Smooth muscle cell (in vitro differentiated cells): ENCODE results near the gene ZFPL1. TPM values are rescaled to one million over a fixed set of nuclear protein-coding genes. Genes with fewer than 3 reads are reported as not detected.

Source experiments
- DNase-seq: peaks from one replicate; lab custom pipeline; 2025; ENCODE audit not compliant: unreplicated experiment; lab: John Stamatoyannopoulos, UW
- H2AFZ ChIP-seq: fragments of 200-600 bp; sonication (generic); 2 replicates; pipeline ENCODE4 v1.6.0; 2016; ENCODE audit warnings: antibody characterized with exemption, low read depth, mild to moderate bottlenecking
- H3F3A ChIP-seq: fragments of 200-600 bp; sonication (generic); 2 replicates; pipeline ENCODE4 v1.6.0; 2017; ENCODE audit warnings: antibody characterized with exemption, low read depth
- H3K27ac ChIP-seq: fragments of 200-600 bp; sonication (generic); 2 replicates; pipeline ENCODE4 v1.5.1; 2016; ENCODE audit warnings: low read depth, mild to moderate bottlenecking
- H3K27me3 ChIP-seq: fragments of 200-600 bp; sonication (generic); 2 replicates; pipeline ENCODE4 v1.6.1; 2016; ENCODE audit warnings: low read depth, mild to moderate bottlenecking
- H3K36me3 ChIP-seq: fragments of 200-600 bp; sonication (generic); 2 replicates; pipeline ENCODE4 v1.5.1; 2016; ENCODE audit warnings: low read depth
- H3K4me1 ChIP-seq: fragments of 200-600 bp; sonication (generic); 2 replicates; pipeline ENCODE4 v1.5.1; 2016; ENCODE audit warnings: low read depth
- H3K4me2 ChIP-seq: fragments of 200-600 bp; sonication (generic); 2 replicates; pipeline ENCODE4 v1.6.0; 2016; ENCODE audit warnings: mild to moderate bottlenecking
- H3K4me3 ChIP-seq: fragments of 200-600 bp; sonication (generic); 2 replicates; pipeline ENCODE4 v1.5.1; 2016; ENCODE audit warnings: mild to moderate bottlenecking
- H3K79me2 ChIP-seq: fragments of 200-600 bp; sonication (generic); 2 replicates; pipeline ENCODE4 v1.6.0; 2016; ENCODE audit warnings: low read depth, mild to moderate bottlenecking
- H3K9ac ChIP-seq: fragments of 200-600 bp; sonication (generic); 2 replicates; pipeline ENCODE4 v1.6.0; 2016; ENCODE audit warnings: low read depth
- H3K9me3 ChIP-seq: fragments of 200-600 bp; sonication (generic); replicated peaks from 2 replicates; pipeline ENCODE4 v1.5.1; 2016; ENCODE audit warnings: low read depth
- H4K20me1 ChIP-seq: fragments of 200-600 bp; sonication (generic); 2 replicates; pipeline ENCODE4 v1.6.0; 2016; ENCODE audit warnings: low read depth
- CTCF ChIP-seq: fragments of 200-600 bp; sonication (generic); IDR thresholded peaks from 2 replicates; pipeline ENCODE4 v1.5.1; 2017; ENCODE audit warnings: borderline replicate concordance, mild to moderate bottlenecking, antibody characterized with exemption; ENCODE audit not compliant: insufficient read depth, poor library complexity, severe bottlenecking
- WGBS: methylation state at CpG from one replicate; pipeline ENCODE4 v1.1.7; 2016; ENCODE audit warnings: low lambda C conversion rate; 5-methylcytosine and 5-hydroxymethylcytosine counted together
- polyA plus RNA-seq: library from polyadenylated mRNA; unstranded; fragments of >200 nt; fragmentation: Nextera tagmentation; extraction: Ambion mirVana; gene quantifications from 2 replicates; pipeline ENCODE4 v1.2.1, GENCODE V29; 2016
- total RNA-seq: library from RNA; depleted of rRNA; stranded (reverse); fragments of >200 nt; gene quantifications from 2 replicates; pipeline ENCODE4 v1.2.3, GENCODE V29; 2014

ZFPL1 gene
- total and polyA plus RNA-seq, 2 experiments from 2014 or later = 87.1 to 91.0 TPM

- no peak overlapping the region for H3K27ac ChIP-seq
- H3K4me2 ChIP-seq = no peak overlapping the region
- no peak overlapping the region for H2AFZ ChIP-seq
- H3K4me3 ChIP-seq = no peak overlapping the region
- peaks cover 20% of the 10 kb centered on the region for H3F3A ChIP-seq
- peaks cover 26% of the 10 kb centered on the region for H3K79me2 ChIP-seq
- no peaks in the 10 kb centered on the region for H3K27me3 ChIP-seq
- H3K36me3 ChIP-seq = no peaks in the 10 kb centered on the region
- H3K9ac ChIP-seq = no peak overlapping the region
- H3K4me1 ChIP-seq = peaks cover 6% of the 10 kb centered on the region
- 96% methylated on average over 12 of the region's 12 CpGs for WGBS
- H3K9me3 ChIP-seq = no peaks in the 10 kb centered on the region
- DNase-seq = no peak
- H4K20me1 ChIP-seq = peaks cover 22% of the 10 kb centered on the region
- TF ChIP-seq CTCF = no peak
Measured at GRCh38 chr11:65127473-65128181, 43.6 kb downstream of the ZFPL1 start.

DNA sequence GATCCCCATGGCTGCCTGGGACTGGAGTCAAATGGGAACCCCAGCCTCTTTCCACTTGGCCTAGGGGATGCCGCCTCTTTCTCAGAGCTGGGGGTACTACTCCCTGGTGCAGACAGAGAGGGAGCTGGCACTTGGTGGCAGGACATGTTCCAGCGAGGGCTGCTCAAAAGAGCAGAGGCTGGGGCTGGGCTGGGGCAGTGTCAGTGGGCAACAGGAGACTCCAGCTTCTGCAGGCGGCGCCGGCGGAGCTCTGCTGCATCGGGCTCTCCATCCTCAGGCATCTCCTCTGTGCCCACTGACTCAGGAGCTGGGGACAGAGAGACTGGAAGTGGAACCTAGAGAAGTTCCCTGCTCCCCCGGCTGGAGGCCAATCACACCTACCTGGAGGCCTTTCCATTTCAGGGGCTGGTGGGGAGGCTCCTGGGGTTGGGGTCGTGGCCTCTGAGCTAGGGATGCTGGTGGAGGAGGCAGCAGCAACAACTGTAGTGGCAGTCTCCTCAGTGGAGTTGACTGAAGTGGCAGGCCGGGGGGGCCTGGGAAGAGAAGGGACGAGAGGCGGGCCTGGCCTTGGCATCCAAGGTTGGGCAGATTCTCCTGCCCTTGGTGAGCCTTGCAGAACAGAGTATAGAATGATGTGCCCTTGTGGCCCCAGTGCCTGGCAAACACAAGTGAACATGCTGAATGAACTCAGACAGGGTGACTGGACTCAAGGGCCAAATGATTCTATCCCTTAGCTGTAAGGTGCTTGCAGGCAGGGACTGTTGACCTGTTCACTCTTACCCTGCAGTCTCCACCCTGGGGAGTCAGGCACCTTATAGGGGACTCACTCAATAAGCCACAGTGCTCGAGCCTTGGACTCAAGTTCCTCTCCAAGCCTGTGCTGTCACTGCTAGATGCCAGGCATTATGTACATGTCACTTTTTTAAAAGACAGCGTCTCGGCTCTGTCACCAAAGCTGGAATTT, 44.4 kb downstream of the ZFPL1 start:
- Histone ChIP-seq H3K4me3 (no peak overlapping the region), H3K27ac (no peak overlapping the region), H3K9ac (no peak overlapping the region), H3K79me2 (peaks cover 26% of the 10 kb centered on the region), H3K4me2 (no peak overlapping the region), H3K36me3 (no peaks in the 10 kb centered on the region), H2AFZ (no peak overlapping the region), H3K4me1 (no peaks in the 10 kb centered on the region), H3K9me3 (no peaks in the 10 kb centered on the region), H3K27me3 (no peaks in the 10 kb centered on the region), H3F3A (peaks cover 20% of the 10 kb centered on the region), H4K20me1 (peaks cover 30% of the 10 kb centered on the region)
- TF ChIP-seq CTCF = no peak
- 96% methylated on average over 15 of the region's 15 CpGs for WGBS
- no peak for DNase-seq

GRCh38 chr11:65129649-65130441, 45.8 kb downstream of the ZFPL1 start:
- Histone ChIP-seq H3K36me3 (no peaks in the 10 kb centered on the region), H3K4me1 (no peaks in the 10 kb centered on the region), H2AFZ (no peak overlapping the region), H3K9me3 (no peaks in the 10 kb centered on the region), H3F3A (peaks cover 20% of the 10 kb centered on the region), H3K4me3 (no peak overlapping the region), H3K9ac (no peak overlapping the region), H3K79me2 (peaks cover 20% of the 10 kb centered on the region), H3K27me3 (no peaks in the 10 kb centered on the region), H3K27ac (no peak overlapping the region), H4K20me1 (peaks cover 30% of the 10 kb centered on the region), H3K4me2 (no peak overlapping the region)
- no peak for TF ChIP-seq CTCF
- WGBS = 96% methylated on average over 13 of the region's 13 CpGs
- no peak for DNase-seq
